HL-60 (cell line): ENCODE data around the gene IARS1.

ENCODE experiments used
- POLR2AphosphoS5 ChIP-seq: IDR thresholded peaks from 2 replicates; pipeline ENCODE4 v1.6.1; 2012; ENCODE audit warnings: low read depth
- SPI1 ChIP-seq: IDR thresholded peaks from 2 replicates; pipeline ENCODE4 v1.6.1; 2012; ENCODE audit warnings: low read depth, mild to moderate bottlenecking, borderline replicate concordance
- TF ChIP-seq, protein P1 (sequence below): IDR thresholded peaks from one replicate; pipeline ENCODE4 v1.5.1; 2011; ENCODE audit warnings: low read length, control low read depth, inconsistent platforms; ENCODE audit not compliant: insufficient read depth
- TF ChIP-seq, protein P2 (sequence below): IDR thresholded peaks from 2 replicates; pipeline ENCODE4 v1.6.1; 2012; ENCODE audit warnings: low read depth; ENCODE audit not compliant: insufficient replicate concordance

DNA sequence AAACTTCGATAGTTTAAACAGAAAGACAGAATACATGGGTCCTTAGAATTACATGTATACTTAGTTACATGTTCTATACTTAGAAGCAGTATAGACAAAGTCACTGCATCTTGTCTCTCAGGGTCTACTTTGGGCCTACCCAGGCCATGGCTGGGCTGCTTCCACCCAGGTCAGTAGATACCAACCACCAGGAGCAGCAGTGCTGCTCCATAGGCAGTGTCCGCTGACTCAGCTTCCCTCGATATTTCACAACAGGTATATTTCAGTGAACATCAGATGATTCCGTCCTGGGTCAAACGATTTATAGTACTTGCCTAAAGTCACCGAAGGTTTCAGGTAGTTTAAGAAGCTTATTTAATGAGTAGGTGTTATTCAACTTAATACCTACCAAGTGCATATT, 18.0 kb downstream of the IARS1 start:
- TF ChIP-seq POLR2AphosphoS5 (no peak), SPI1 (no peak)
- TF ChIP-seq, protein P1, sequence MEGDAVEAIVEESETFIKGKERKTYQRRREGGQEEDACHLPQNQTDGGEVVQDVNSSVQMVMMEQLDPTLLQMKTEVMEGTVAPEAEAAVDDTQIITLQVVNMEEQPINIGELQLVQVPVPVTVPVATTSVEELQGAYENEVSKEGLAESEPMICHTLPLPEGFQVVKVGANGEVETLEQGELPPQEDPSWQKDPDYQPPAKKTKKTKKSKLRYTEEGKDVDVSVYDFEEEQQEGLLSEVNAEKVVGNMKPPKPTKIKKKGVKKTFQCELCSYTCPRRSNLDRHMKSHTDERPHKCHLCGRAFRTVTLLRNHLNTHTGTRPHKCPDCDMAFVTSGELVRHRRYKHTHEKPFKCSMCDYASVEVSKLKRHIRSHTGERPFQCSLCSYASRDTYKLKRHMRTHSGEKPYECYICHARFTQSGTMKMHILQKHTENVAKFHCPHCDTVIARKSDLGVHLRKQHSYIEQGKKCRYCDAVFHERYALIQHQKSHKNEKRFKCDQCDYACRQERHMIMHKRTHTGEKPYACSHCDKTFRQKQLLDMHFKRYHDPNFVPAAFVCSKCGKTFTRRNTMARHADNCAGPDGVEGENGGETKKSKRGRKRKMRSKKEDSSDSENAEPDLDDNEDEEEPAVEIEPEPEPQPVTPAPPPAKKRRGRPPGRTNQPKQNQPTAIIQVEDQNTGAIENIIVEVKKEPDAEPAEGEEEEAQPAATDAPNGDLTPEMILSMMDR: no peak
- TF ChIP-seq, protein P2, sequence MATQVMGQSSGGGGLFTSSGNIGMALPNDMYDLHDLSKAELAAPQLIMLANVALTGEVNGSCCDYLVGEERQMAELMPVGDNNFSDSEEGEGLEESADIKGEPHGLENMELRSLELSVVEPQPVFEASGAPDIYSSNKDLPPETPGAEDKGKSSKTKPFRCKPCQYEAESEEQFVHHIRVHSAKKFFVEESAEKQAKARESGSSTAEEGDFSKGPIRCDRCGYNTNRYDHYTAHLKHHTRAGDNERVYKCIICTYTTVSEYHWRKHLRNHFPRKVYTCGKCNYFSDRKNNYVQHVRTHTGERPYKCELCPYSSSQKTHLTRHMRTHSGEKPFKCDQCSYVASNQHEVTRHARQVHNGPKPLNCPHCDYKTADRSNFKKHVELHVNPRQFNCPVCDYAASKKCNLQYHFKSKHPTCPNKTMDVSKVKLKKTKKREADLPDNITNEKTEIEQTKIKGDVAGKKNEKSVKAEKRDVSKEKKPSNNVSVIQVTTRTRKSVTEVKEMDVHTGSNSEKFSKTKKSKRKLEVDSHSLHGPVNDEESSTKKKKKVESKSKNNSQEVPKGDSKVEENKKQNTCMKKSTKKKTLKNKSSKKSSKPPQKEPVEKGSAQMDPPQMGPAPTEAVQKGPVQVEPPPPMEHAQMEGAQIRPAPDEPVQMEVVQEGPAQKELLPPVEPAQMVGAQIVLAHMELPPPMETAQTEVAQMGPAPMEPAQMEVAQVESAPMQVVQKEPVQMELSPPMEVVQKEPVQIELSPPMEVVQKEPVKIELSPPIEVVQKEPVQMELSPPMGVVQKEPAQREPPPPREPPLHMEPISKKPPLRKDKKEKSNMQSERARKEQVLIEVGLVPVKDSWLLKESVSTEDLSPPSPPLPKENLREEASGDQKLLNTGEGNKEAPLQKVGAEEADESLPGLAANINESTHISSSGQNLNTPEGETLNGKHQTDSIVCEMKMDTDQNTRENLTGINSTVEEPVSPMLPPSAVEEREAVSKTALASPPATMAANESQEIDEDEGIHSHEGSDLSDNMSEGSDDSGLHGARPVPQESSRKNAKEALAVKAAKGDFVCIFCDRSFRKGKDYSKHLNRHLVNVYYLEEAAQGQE: no peak
